Parathyroid adenoma (tissue), 2 donors: ENCODE data around the gene ST8SIA1.

Experiments
- H2AFZ ChIP-seq: fragments of 300-600 bp; sonication (generic); one replicate; pipeline ENCODE4 v1.7.0; 2017; ENCODE audit warnings: antibody characterized with exemption, mild to moderate bottlenecking
- H3K27ac ChIP-seq: fragments of 300-600 bp; sonication (generic); one replicate; pipeline ENCODE4 v1.7.0; 2017
- H3K27me3 ChIP-seq: fragments of 300-600 bp; sonication (generic); one replicate; pipeline ENCODE4 v1.7.0; 2017; ENCODE audit warnings: low read length; ENCODE audit not compliant: control insufficient read depth, insufficient read depth
- H3K36me3 ChIP-seq: fragments of 300-600 bp; sonication (generic); one replicate; pipeline ENCODE4 v1.7.0; 2017; ENCODE audit warnings: low read length; ENCODE audit not compliant: control insufficient read depth, insufficient read depth
- H3K4me1 ChIP-seq: fragments of 300-600 bp; sonication (generic); one replicate; pipeline ENCODE4 v1.7.0; 2017; ENCODE audit warnings: control low read depth
- H3K4me2 ChIP-seq: fragments of 300-600 bp; sonication (generic); one replicate; pipeline ENCODE4 v1.7.0; 2017; ENCODE audit warnings: low read length
- H3K4me3 ChIP-seq: fragments of 300-600 bp; sonication (generic); one replicate; pipeline ENCODE4 v1.7.0; 2017; ENCODE audit warnings: low read depth, low read length
- H3K79me2 ChIP-seq: fragments of 300-600 bp; sonication (generic); one replicate; pipeline ENCODE4 v1.7.0; 2017; ENCODE audit warnings: control low read depth
- H3K9ac ChIP-seq: fragments of 300-600 bp; sonication (generic); one replicate; pipeline ENCODE4 v1.7.0; 2017; ENCODE audit warnings: mild to moderate bottlenecking
- H3K9me3 ChIP-seq: fragments of 300-600 bp; sonication (generic); one replicate; pipeline ENCODE4 v1.7.0; 2017; ENCODE audit warnings: low read length; ENCODE audit not compliant: control insufficient read depth
- TF ChIP-seq, protein P1 (sequence below): fragments of 300-600 bp; sonication (generic); IDR thresholded peaks from one replicate; pipeline ENCODE4 v1.7.0; 2017; ENCODE audit warnings: antibody characterized with exemption, mild to moderate bottlenecking
- donor health status: primary hyperparathyroidism.

Gene ST8SIA1

DNA sequence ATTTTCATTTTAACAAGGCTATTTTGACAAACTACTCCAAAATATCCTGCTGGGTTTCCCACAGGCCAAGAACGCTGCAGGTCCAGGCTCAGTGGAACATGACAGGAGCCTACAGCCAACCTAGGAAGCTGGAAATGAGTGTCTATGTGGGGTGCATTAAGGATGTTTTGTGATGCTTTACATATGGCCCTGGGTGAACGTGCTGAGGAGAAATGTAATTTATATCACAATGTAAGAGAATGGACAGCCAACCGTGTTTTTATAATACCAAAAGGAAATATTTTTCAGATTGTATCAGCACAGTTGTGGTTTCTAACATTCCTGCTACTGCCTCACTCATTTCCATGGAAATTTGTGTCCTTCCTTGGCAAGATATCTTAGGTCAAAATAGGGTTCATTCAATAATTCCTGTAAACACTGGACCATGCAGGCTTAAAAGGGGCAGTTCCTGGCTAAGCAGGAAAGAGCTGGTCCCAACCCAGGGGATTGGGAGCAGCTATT lies 51.5 kb downstream of the ST8SIA1 start:
- no peaks in the 10 kb centered on the region for H3K9me3 ChIP-seq

DNA sequence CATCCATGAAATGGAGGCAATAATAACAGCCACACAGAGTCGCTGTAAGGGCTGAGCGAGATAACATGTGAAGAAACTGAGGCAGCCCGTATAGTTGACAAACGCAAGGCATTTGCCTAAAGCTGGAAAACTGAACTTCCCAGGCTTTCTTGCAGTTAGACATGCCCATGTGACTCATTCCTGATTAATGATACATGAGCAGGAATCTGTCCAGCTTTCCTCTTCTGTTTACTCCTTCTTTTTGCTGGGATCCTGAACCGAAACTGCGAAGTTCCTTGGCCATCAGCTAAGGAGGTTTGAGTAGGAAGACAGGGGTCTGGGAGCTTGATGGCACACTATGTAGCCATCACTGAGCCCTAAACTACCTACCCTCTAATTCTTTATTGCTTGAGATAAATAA lies 52.2 kb downstream of the ST8SIA1 start:
- H3K27me3 ChIP-seq, result no peaks in the 10 kb centered on the region
- no peak overlapping the region for H2AFZ ChIP-seq
- H3K4me3 ChIP-seq, result no peak overlapping the region
- H3K9ac ChIP-seq, result no peak overlapping the region
- no peak overlapping the region for H3K27ac ChIP-seq
- no peaks in the 10 kb centered on the region for H3K79me2 ChIP-seq
- H3K4me2 ChIP-seq, result no peak overlapping the region
- TF ChIP-seq, protein P1, sequence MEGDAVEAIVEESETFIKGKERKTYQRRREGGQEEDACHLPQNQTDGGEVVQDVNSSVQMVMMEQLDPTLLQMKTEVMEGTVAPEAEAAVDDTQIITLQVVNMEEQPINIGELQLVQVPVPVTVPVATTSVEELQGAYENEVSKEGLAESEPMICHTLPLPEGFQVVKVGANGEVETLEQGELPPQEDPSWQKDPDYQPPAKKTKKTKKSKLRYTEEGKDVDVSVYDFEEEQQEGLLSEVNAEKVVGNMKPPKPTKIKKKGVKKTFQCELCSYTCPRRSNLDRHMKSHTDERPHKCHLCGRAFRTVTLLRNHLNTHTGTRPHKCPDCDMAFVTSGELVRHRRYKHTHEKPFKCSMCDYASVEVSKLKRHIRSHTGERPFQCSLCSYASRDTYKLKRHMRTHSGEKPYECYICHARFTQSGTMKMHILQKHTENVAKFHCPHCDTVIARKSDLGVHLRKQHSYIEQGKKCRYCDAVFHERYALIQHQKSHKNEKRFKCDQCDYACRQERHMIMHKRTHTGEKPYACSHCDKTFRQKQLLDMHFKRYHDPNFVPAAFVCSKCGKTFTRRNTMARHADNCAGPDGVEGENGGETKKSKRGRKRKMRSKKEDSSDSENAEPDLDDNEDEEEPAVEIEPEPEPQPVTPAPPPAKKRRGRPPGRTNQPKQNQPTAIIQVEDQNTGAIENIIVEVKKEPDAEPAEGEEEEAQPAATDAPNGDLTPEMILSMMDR, result no peak
- no peaks in the 10 kb centered on the region for H3K36me3 ChIP-seq
- H3K9me3 ChIP-seq, result no peaks in the 10 kb centered on the region
- H3K4me1 ChIP-seq, result no peaks in the 10 kb centered on the region

More for the DNA sequence above, 51.5 kb downstream of the ST8SIA1 start:
- Histone ChIP-seq H3K79me2 (no peaks in the 10 kb centered on the region), H3K4me1 (no peaks in the 10 kb centered on the region), H3K9ac (no peak overlapping the region), H3K4me2 (no peak overlapping the region), H3K27me3 (no peaks in the 10 kb centered on the region), H3K36me3 (no peaks in the 10 kb centered on the region), H3K4me3 (no peak overlapping the region), H2AFZ (no peak overlapping the region), H3K27ac (no peak overlapping the region)
- TF ChIP-seq, protein P1, result no peak

DNA sequence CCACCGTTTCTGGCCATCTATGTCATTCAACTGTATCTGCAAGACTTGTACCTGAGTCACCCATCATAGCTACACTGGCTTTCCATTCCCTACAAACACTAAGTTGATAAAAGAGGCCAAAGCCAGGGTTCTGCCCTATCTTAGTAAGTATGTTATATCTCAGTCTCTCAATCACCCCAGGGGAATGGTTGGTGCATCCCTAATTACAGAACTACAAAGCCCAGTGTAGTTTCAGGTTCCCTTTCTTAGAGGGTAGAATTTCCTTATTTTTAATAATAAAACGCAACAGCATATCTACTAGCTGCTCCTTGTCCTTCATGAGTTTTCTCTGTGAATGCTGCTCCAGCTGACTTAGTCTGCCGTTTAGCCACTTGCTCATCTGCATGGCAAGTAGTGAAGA lies 57.6 kb downstream of the ST8SIA1 start:
- no peaks in the 10 kb centered on the region for H3K9me3 ChIP-seq
- H3K79me2 ChIP-seq, result no peaks in the 10 kb centered on the region
- H3K4me1 ChIP-seq, result peaks cover 3% of the 10 kb centered on the region
- H3K36me3 ChIP-seq, result no peaks in the 10 kb centered on the region
- H3K4me3 ChIP-seq, result no peak overlapping the region
- H3K27me3 ChIP-seq, result no peaks in the 10 kb centered on the region
- H3K27ac ChIP-seq, result no peak overlapping the region
- TF ChIP-seq, protein P1, result no peak
- H3K9ac ChIP-seq, result no peak overlapping the region
- H2AFZ ChIP-seq, result no peak overlapping the region
- H3K4me2 ChIP-seq, result no peak overlapping the region

DNA sequence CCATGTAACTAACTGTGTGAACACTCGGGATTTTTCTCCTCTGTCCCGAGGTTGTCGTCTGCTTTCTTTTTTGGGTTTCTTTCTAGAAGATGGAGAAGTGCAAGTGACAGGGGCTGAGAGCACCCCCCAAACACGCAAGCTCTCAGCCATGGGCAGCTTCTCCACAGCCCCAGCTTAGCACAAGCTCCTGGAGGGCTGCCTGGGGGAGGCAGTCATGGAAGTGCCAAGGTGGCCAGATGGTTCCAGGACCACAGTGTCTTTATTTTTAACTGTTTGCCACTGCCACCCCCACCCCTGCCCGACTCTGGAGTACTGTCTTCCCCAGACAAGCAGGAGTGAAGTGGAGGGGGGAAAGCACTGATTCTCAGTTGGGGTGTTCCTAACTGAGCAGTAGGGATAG lies 58.2 kb downstream of the ST8SIA1 start:
- no peak overlapping the region for H2AFZ ChIP-seq
- H3K36me3 ChIP-seq, result no peaks in the 10 kb centered on the region
- no peaks in the 10 kb centered on the region for H3K79me2 ChIP-seq
- no peak overlapping the region for H3K4me3 ChIP-seq
- no peak overlapping the region for H3K4me2 ChIP-seq
- TF ChIP-seq, protein P1, result no peak
- no peaks in the 10 kb centered on the region for H3K27me3 ChIP-seq
- no peaks in the 10 kb centered on the region for H3K9me3 ChIP-seq
- H3K27ac ChIP-seq, result no peak overlapping the region
- H3K9ac ChIP-seq, result no peak overlapping the region
- peaks cover 3% of the 10 kb centered on the region for H3K4me1 ChIP-seq

DNA sequence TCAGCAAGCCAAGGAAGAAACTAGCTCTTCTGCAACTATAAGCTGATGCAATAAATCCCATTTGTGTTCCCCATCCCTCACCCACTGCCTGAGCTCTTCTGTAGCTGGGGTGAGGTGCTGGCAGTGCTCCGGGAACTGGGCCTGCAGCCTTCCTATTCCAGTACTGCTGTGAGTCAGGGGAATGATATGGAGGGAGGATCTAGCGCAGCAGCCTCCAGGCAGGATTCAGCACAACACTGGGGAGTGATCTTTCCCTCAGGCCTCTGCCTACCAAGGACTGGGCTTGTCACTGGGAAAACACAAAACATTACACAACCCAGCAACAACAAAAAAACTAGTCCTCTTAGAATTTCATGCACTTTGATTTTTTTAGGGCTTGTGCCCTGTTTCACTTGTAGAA lies 58.7 kb downstream of the ST8SIA1 start:
- H2AFZ ChIP-seq, result no peak overlapping the region
- H3K9me3 ChIP-seq, result no peaks in the 10 kb centered on the region
- H3K4me1 ChIP-seq, result peaks cover 3% of the 10 kb centered on the region
- TF ChIP-seq, protein P1, result no peak
- H3K9ac ChIP-seq, result no peak overlapping the region
- no peaks in the 10 kb centered on the region for H3K27me3 ChIP-seq
- no peak overlapping the region for H3K4me2 ChIP-seq
- no peaks in the 10 kb centered on the region for H3K36me3 ChIP-seq
- H3K79me2 ChIP-seq, result no peaks in the 10 kb centered on the region
- no peak overlapping the region for H3K27ac ChIP-seq
- no peak overlapping the region for H3K4me3 ChIP-seq
